ENCODE results near the gene NPPC.
"Not testable (repeated sequence)": the region's sequence is repeated elsewhere in the genome, so short reads cannot be mapped to it uniquely, and the experiment has no call there.

The NPPC gene

GRCh38 chr2:231960810-231961348 is 34.7 kb upstream of the NPPC start:
- H3K27me3 ChIP-seq (ENCODE audit: insufficient read depth, insufficient read length), result no peaks in the 10 kb centered on the region
- H3K4me1 ChIP-seq (ENCODE audit: insufficient read depth, insufficient read length), result no peaks in the 10 kb centered on the region
- H3K9ac ChIP-seq (ENCODE audit: insufficient read length, low read depth), result peak overlapping the region; percentile 96
- no peak for DNase-seq (ENCODE audit: low read depth, low spot score)
- TF ChIP-seq YY1 (IDR thresholded peaks at IDR 0.05; ENCODE audit: insufficient read depth, insufficient read length) (no peak), ZNF274 (IDR thresholded peaks at IDR 0.05; ENCODE audit: low read depth, low read length) (no peak), SUZ12 (IDR thresholded peaks at IDR 0.05; ENCODE audit: extremely low read depth, insufficient read depth, insufficient read length) (no peak)
- peaks cover 3% of the 10 kb centered on the region; the same call in 1 of the 2 replicates for H3K9me3 ChIP-seq (ENCODE audit: insufficient read depth, low read length)
- no peaks in the 10 kb centered on the region for H3K36me3 ChIP-seq (ENCODE audit: insufficient read depth, insufficient read length, low read length)
- H3K4me3 ChIP-seq (ENCODE audit: insufficient read length, low read depth), result peak overlapping the region; percentile 91

DNA sequence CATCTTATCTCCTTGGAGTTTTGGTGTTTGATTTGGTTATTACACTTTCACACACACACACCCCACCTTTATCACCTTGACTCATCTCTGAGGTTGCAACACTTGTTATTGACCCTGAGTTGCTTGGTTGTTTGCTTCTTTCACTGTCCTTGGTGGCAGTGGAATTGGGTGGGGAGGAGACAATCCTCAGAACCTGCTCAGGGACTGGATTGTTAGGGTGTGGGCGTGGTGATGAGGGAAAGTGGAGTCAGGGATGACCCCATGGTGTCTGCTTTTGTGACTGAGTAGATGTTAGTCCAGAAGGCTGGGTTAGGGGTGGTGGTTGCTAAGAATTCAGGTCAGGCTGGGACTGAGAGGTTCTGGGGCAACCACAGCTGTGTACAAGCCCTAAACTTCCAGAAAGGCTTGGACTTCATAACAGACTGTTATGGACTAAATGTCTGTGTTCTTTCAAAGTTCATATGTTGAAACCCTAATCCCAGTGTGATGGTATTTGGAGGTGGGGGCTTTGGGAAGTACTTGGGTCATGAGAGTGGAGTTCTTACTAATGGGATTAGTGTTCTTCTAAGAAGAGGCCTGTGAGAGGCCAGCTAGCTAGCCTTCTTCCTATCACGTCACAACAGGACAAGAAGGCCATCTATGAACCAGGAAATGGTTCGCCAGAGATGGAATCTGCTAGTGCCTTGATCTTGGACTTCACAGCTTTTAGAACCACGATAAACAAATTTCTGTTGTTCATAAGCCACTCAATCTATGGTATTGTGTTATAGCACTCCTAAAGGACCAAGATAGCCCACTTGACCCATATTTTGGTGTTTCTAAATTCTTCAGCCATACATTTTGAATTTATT is 31.9 kb upstream of the NPPC start:
- H3K4me1 ChIP-seq (ENCODE audit: insufficient read depth, insufficient read length), result no peaks in the 10 kb centered on the region
- TF ChIP-seq SUZ12 (IDR thresholded peaks at IDR 0.05; ENCODE audit: extremely low read depth, insufficient read depth, insufficient read length) (no peak), YY1 (IDR thresholded peaks at IDR 0.05; ENCODE audit: insufficient read depth, insufficient read length) (no peak), ZNF274 (IDR thresholded peaks at IDR 0.05; ENCODE audit: low read depth, low read length) (no peak)

DNA sequence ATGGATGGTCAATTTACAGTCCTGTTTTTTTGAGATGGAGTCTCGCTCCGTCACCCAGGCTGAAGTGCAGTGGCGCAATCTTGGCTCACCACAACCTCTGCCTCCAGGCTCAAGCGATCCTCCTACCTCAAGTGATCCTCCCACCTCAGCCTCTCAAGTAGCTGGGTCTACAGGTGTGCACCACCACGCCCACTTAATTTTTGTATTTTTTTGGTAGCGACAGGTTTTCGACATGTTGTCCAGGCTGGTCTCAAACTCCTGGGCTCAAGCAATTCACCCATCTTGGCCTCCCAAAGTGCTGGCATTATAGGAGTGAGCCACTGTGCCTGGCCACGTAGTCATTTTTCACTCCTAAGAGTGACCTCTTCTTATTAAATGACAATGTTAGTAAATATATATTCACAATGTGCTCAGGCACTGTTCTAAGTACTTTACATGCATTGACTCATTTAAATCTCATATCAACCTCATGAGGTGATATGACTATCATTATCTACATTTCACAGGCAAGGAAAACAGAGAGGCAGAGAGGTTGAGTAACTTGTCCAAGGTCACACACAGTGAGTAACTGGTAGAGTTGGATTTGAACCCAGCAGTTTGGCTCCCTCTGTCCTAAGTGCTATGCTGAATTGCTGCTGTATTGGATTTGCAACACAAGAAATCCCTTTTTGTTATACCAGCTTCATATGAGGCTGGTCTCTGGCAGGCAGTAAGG is 29.7 kb upstream of the NPPC start:
- DNase-seq (ENCODE audit: low read depth, low spot score), result no peak
- Histone ChIP-seq H3K4me1 (ENCODE audit: insufficient read depth, insufficient read length) (no peaks in the 10 kb centered on the region), H3K36me3 (ENCODE audit: insufficient read depth, insufficient read length, low read length) (no peaks in the 10 kb centered on the region), H3K27me3 (ENCODE audit: insufficient read depth, insufficient read length) (no peaks in the 10 kb centered on the region), H3K4me3 (ENCODE audit: insufficient read length, low read depth) (no peak overlapping the region), H3K9ac (ENCODE audit: insufficient read length, low read depth) (no peak overlapping the region), H3K9me3 (ENCODE audit: insufficient read depth, low read length) (peaks cover 8% of the 10 kb centered on the region)
- TF ChIP-seq SUZ12 (IDR thresholded peaks at IDR 0.05; ENCODE audit: extremely low read depth, insufficient read depth, insufficient read length) (no peak), YY1 (IDR thresholded peaks at IDR 0.05; ENCODE audit: insufficient read depth, insufficient read length) (no peak), ZNF274 (IDR thresholded peaks at IDR 0.05; ENCODE audit: low read depth, low read length) (no peak)

More for the DNA sequence above, 31.9 kb upstream of the NPPC start:
- Histone ChIP-seq H3K9me3 (ENCODE audit: insufficient read depth, low read length) (peaks cover 3% of the 10 kb centered on the region; the same call in 1 of the 2 replicates), H3K4me3 (ENCODE audit: insufficient read length, low read depth) (no peak overlapping the region), H3K36me3 (ENCODE audit: insufficient read depth, insufficient read length, low read length) (no peaks in the 10 kb centered on the region), H3K9ac (ENCODE audit: insufficient read length, low read depth) (no peak overlapping the region), H3K27me3 (ENCODE audit: insufficient read depth, insufficient read length) (no peaks in the 10 kb centered on the region)
- DNase-seq (ENCODE audit: low read depth, low spot score), result no peak

GRCh38 chr2:231951452-231952035 is 25.3 kb upstream of the NPPC start:
- H3K9ac ChIP-seq (ENCODE audit: insufficient read length, low read depth), result no peak overlapping the region
- H3K4me3 ChIP-seq (ENCODE audit: insufficient read length, low read depth), result no peak overlapping the region
- no peak for DNase-seq (ENCODE audit: low read depth, low spot score)
- H3K27me3 ChIP-seq (ENCODE audit: insufficient read depth, insufficient read length), result no peaks in the 10 kb centered on the region
- TF ChIP-seq YY1 (IDR thresholded peaks at IDR 0.05; ENCODE audit: insufficient read depth, insufficient read length), result no peak
- H3K36me3 ChIP-seq (ENCODE audit: insufficient read depth, insufficient read length, low read length), result no peaks in the 10 kb centered on the region
- peaks cover 8% of the 10 kb centered on the region for H3K9me3 ChIP-seq (ENCODE audit: insufficient read depth, low read length)
- no peaks in the 10 kb centered on the region for H3K4me1 ChIP-seq (ENCODE audit: insufficient read depth, insufficient read length)

DNA sequence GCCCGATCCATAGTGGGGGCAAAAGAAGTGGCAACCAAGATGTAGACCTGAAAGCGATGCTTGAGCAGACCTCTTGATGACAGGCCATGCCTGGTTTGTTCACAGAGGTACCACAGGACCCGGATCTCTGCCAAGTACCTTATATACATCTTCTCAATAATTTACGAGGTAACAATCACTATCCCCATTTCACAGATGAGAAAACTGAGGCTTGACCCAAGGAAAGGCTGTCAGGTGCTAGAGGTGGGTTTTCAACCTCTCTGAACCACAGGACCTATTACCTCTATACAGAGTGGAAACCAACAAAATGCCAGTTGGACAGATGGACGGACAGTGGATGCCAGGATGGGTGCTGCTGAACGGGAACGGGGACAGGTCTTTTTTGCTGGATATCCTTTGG is 21.5 kb upstream of the NPPC start:
- Histone ChIP-seq H3K4me3 (ENCODE audit: insufficient read length, low read depth) (no peak overlapping the region), H3K27me3 (ENCODE audit: insufficient read depth, insufficient read length) (no peaks in the 10 kb centered on the region), H3K9me3 (ENCODE audit: insufficient read depth, low read length) (peaks cover 8% of the 10 kb centered on the region), H3K9ac (ENCODE audit: insufficient read length, low read depth) (no peak overlapping the region), H3K36me3 (ENCODE audit: insufficient read depth, insufficient read length, low read length) (no peaks in the 10 kb centered on the region), H3K4me1 (ENCODE audit: insufficient read depth, insufficient read length) (no peaks in the 10 kb centered on the region)
- TF ChIP-seq SUZ12 (IDR thresholded peaks at IDR 0.05; ENCODE audit: extremely low read depth, insufficient read depth, insufficient read length), result no peak
- no peak for TF ChIP-seq ZNF274 (IDR thresholded peaks at IDR 0.05; ENCODE audit: low read depth, low read length)
- TF ChIP-seq YY1 (IDR thresholded peaks at IDR 0.05; ENCODE audit: insufficient read depth, insufficient read length), result no peak
- DNase-seq (ENCODE audit: low read depth, low spot score), result no peak

- H3K4me1 ChIP-seq (ENCODE audit: insufficient read depth, insufficient read length); DNase-seq (ENCODE audit: low read depth, low spot score); H3K4me3 ChIP-seq (ENCODE audit: insufficient read length, low read depth); H3K36me3 ChIP-seq (ENCODE audit: insufficient read depth, insufficient read length, low read length); H3K27me3 ChIP-seq (ENCODE audit: insufficient read depth, insufficient read length); H3K9me3 ChIP-seq (ENCODE audit: insufficient read depth, low read length); H3K9ac ChIP-seq (ENCODE audit: insufficient read length, low read depth): not testable (repeated sequence)
Measured at GRCh38 chr2:231947112-231947511, 20.9 kb upstream of the NPPC start.

- TF ChIP-seq SUZ12 (IDR thresholded peaks at IDR 0.05; ENCODE audit: extremely low read depth, insufficient read depth, insufficient read length) (no peak), ZNF274 (IDR thresholded peaks at IDR 0.05; ENCODE audit: low read depth, low read length) (no peak), YY1 (IDR thresholded peaks at IDR 0.05; ENCODE audit: insufficient read depth, insufficient read length) (no peak)
- H3K36me3 ChIP-seq (ENCODE audit: insufficient read depth, insufficient read length, low read length), result no peaks in the 10 kb centered on the region
- no peaks in the 10 kb centered on the region for H3K4me1 ChIP-seq (ENCODE audit: insufficient read depth, insufficient read length)
- no peak overlapping the region for H3K4me3 ChIP-seq (ENCODE audit: insufficient read length, low read depth)
- H3K9ac ChIP-seq (ENCODE audit: insufficient read length, low read depth), result no peak overlapping the region
- DNase-seq (ENCODE audit: low read depth, low spot score), result no peak
- no peaks in the 10 kb centered on the region for H3K27me3 ChIP-seq (ENCODE audit: insufficient read depth, insufficient read length)
- H3K9me3 ChIP-seq (ENCODE audit: insufficient read depth, low read length), result peaks cover 5% of the 10 kb centered on the region
Measured at GRCh38 chr2:231946241-231946814, 20.1 kb upstream of the NPPC start.
